K562 (cell line): ENCODE data around the gene PIP5KL1. TPM values are rescaled to one million over a fixed set of nuclear protein-coding genes. Genes with fewer than 3 reads are reported as not detected.

ENCODE experiments used
- ATF7 ChIP-seq: fragments of 450-650 bp; IDR thresholded peaks from 2 replicates; pipeline ENCODE4 v1.7.1; 2014; ENCODE audit warnings: mild to moderate bottlenecking, moderate library complexity
- BHLHE40 ChIP-seq: IDR thresholded peaks from 2 replicates; pipeline ENCODE4 v1.6.1; 2011; ENCODE audit warnings: low read length, improper control_type of control experiment
- CCNT2 ChIP-seq: IDR thresholded peaks from 2 replicates; pipeline ENCODE4 v1.6.1; 2011; ENCODE audit warnings: borderline replicate concordance, low read depth, mild to moderate bottlenecking, moderate library complexity, mixed read lengths, low read length; ENCODE audit not compliant: insufficient read length; ENCODE audit errors: extremely low read depth
- E2F1 ChIP-seq: sonication (generic); formaldehyde crosslinking; IDR thresholded peaks from 2 replicates; pipeline ENCODE4 v1.8.1; 2023; ENCODE audit warnings: mild to moderate bottlenecking, missing genetic modification reagents, moderate library complexity
- ELF1 ChIP-seq: fragments of 200-800 bp; sonication (Bioruptor generic); IDR thresholded peaks from 2 replicates; pipeline ENCODE4 v1.6.1; 2016; ENCODE audit warnings: missing genetic modification characterization, missing compliant biosample characterization
- ETS1 ChIP-seq: conservative IDR thresholded peaks from 2 replicates; pipeline ENCODE4 v1.6.1; 2011; ENCODE audit warnings: low read depth, mild to moderate bottlenecking, low read length; ENCODE audit not compliant: control insufficient read depth
- GABPA ChIP-seq: fragments of 200-800 bp; sonication (Bioruptor generic); conservative IDR thresholded peaks from 2 replicates; pipeline ENCODE4 v1.6.1; 2016; ENCODE audit warnings: low read depth, missing genetic modification characterization, missing compliant biosample characterization
- KLF13 ChIP-seq: fragments of 450-650 bp; IDR thresholded peaks from 2 replicates; pipeline ENCODE4 v1.6.1; 2016; ENCODE audit warnings: missing genetic modification characterization, low read depth, mild to moderate bottlenecking, missing compliant biosample characterization, moderate library complexity, borderline replicate concordance
- KLF16 ChIP-seq: IDR thresholded peaks from 2 replicates; pipeline ENCODE4 v1.6.1; 2016; ENCODE audit warnings: antibody characterized with exemption
- MEIS2 ChIP-seq: fragments of 450-650 bp; IDR thresholded peaks from 2 replicates; pipeline ENCODE4 v1.6.1; 2014; ENCODE audit warnings: mild to moderate bottlenecking; ENCODE audit not compliant: partially characterized antibody
- NKRF ChIP-seq: fragments of 450-650 bp; IDR thresholded peaks from 2 replicates; pipeline ENCODE4 v1.6.1; 2016; ENCODE audit warnings: borderline replicate concordance
- PTBP1 ChIP-seq: fragments of 200-400 bp; formaldehyde crosslinking; IDR thresholded peaks from 2 replicates; pipeline ENCODE4 v1.6.1; 2017; ENCODE audit warnings: low read depth, low read length
- SIN3A ChIP-seq, 2 experiments: fragments of 150-350 bp in 1 of 2; IDR thresholded peaks; 2 replicates each; pipeline ENCODE4 v1.6.1; 2011 to 2016; ENCODE audit warnings: borderline replicate concordance in 2 of 2, low read depth in 2 of 2, low read length in 2 of 2, mild to moderate bottlenecking in 2 of 2, moderate library complexity in 2 of 2; ENCODE audit not compliant: control insufficient read depth in 1 of 2
- SIX5 ChIP-seq, 2 experiments: IDR thresholded peaks; 2 replicates each; pipeline ENCODE4 v1.6.1; 2011; ENCODE audit warnings: low read length in 2 of 2, borderline replicate concordance in 1 of 2, low read depth in 1 of 2, mild to moderate bottlenecking in 1 of 2, moderate library complexity in 1 of 2; ENCODE audit not compliant: insufficient read depth in 1 of 2
- THAP12 ChIP-seq: fragments of 250-450 bp; sonication (Bioruptor Pico); IDR thresholded peaks from 2 replicates; pipeline ENCODE4 v1.9.0; 2021; ENCODE audit warnings: mild to moderate bottlenecking, inconsistent platforms
- ZNF146 ChIP-seq: IDR thresholded peaks from one replicate; pipeline ENCODE4 v1.6.1; 2018; ENCODE audit warnings: missing compliant biosample characterization; ENCODE audit not compliant: unreplicated experiment
- polyA plus RNA-seq, 8 experiments: library from polyadenylated mRNA; depleted of rRNA in 4 of 8; stranded (reverse) in 5 of 8; unstranded in 3 of 8; fragments of >200 nt; fragmentation: Nextera tagmentation in 2 of 8; fragmentation: Illumina TruSeq in 1 of 8; extraction: Ambion mirVana in 2 of 8; extraction: Trizol in 1 of 8; gene quantifications; 2 replicates each; pipeline versions ENCODE4 v1.2.1 to v1.2.3, GENCODE V29; 2011 to 2014; ENCODE audit warnings: inconsistent platforms in 1 of 8, missing spikeins in 1 of 8
- total RNA-seq, 7 experiments: library from RNA; depleted of rRNA in 6 of 7; stranded (reverse); fragments of >200 nt in 6 of 7; fragmentation: Illumina TruSeq in 2 of 7; extraction: Trizol in 2 of 7; gene quantifications; 2 replicates each; pipeline versions ENCODE4 v1.2.1 to v1.2.3, GENCODE V29; 2011 to 2021; ENCODE audit warnings: low replicate concordance in 1 of 7

Gene PIP5KL1
- total and polyA plus RNA-seq, 9 of the 15 experiments (the other 6 are each of a cell fraction or from before 2014, with no cell fraction given): 0.18 to 4.8 (median 1.2) TPM

GRCh38 chr9:127937388-127938297 lies 7.1 kb upstream of the PIP5KL1 start, which contains the start of gene DPM2 (continued):
- TF ChIP-seq MEIS2: no peak
- peak; percentile 40 to 81; a peak in 2 of 4 replicates for TF ChIP-seq SIN3A (IDR thresholded peaks at IDR 0.05; ENCODE audit: borderline replicate concordance in 2 of 2, control insufficient read depth in 1 of 2, low read depth in 2 of 2, low read length in 2 of 2)
- peak; percentile 49; the same call in 1 of the 2 replicates for TF ChIP-seq ATF7
- peak; percentile 96 for TF ChIP-seq ETS1
- TF ChIP-seq NKRF: peak; percentile 84
- peak; percentile 52; the same call in 1 of the 2 replicates for TF ChIP-seq KLF13 (tag)
- TF ChIP-seq CCNT2: peak; percentile 33
- peak; percentile 48 for TF ChIP-seq BHLHE40
- TF ChIP-seq SIX5 (IDR thresholded peaks at IDR 0.05; ENCODE audit: borderline replicate concordance in 1 of 2, insufficient read depth in 1 of 2, low read depth in 1 of 2, low read length in 2 of 2): peak; percentile 81 to 82
- TF ChIP-seq KLF16: no peak
- peak; percentile 98 for TF ChIP-seq GABPA (tag)
- TF ChIP-seq ZNF146: no peak
- TF ChIP-seq PTBP1: 0 out of 2 replicates have a peak, but pooled peaks have one; percentile 60
- peak; percentile 49; the same call in 1 of the 2 replicates for TF ChIP-seq THAP12
- peak; percentile 54; the same call in 1 of the 2 replicates for TF ChIP-seq E2F1 (CRISPR knock-in tag)
- peak; percentile 99 for TF ChIP-seq ELF1
